ENCODE measurements around the gene ARVCF. TPM values are rescaled to one million over a fixed set of nuclear protein-coding genes. Genes with fewer than 3 reads are reported as not detected.

Gene ARVCF
- total and polyA plus RNA-seq, 9 of the 15 experiments (the other 6 are each of a cell fraction or from before 2014, with no cell fraction given) = 0.03 to 97.4 (median 15.6) TPM

DNA sequence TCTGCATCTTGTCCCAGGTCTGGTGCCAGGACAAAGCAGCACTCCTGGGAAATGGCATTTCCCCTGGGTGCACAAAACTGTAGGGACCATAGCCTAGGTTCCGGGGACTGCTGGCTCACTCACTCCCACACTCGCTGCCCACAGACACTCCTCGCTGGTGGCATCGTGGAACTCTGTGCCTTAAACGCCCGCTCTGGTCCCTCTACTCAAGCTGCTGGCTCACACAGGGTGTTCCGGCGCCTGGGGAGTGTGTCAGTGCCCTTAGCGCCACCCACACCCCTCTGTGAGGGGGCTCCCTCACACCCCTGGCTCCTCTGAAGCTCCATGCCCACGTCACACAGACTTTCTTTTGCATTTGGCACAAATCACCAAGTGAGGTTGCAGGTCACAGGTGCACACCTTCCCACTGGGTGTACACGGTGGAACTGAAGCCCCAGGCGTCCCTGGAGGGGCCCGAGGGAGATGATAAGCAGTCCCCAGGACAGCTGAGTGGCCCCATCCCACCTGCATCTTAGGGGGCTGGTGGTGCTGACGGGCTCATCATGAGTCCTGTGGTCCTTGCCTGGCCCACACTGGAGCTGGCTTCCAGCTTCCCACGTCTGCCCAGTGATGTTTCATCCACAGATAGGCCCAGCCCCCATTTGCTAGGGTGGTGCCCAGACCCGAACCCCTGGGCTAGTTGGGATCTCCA lies 40.2 kb upstream of the ARVCF start:
- Histone ChIP-seq H3K4me3 (no peak overlapping the region), H3K79me2 (ENCODE audit: control insufficient read depth, insufficient read depth, low read length) (peaks cover 16% of the 10 kb centered on the region; the same call in 2 of the 3 replicates), H3K9me3 (replicated peaks; ENCODE audit: control insufficient read depth, insufficient read depth, low read depth, low read length) (no peaks in the 10 kb centered on the region), H3K36me3 (ENCODE audit: control insufficient read depth, insufficient read depth, low read length) (peaks cover 80% of the 10 kb centered on the region), H3K9me1 (ENCODE audit: control insufficient read depth, insufficient read depth, low read length) (peaks cover 27% of the 10 kb centered on the region), H3K4me1 (replicated peaks in 1 of 2; ENCODE audit: control insufficient read depth in 2 of 2, insufficient read depth in 2 of 2, low read length in 2 of 2) (peaks cover 28 to 89% of the 10 kb centered on the region in 2 experiments), H3K9ac (ENCODE audit: insufficient read depth in 1 of 2, low read depth in 2 of 2, low read length in 2 of 2) (peak overlapping the region in 1 of 2 experiments; percentile 46; a peak in 2 of 4 replicates), H4K20me1 (replicated peaks; ENCODE audit: control insufficient read depth, insufficient read depth, low read length) (peaks cover 12% of the 10 kb centered on the region; the same call in 1 of the 2 replicates), H2AFZ (ENCODE audit: low read depth, low read length) (no peak overlapping the region), H3K27me3 (ENCODE audit: control insufficient read depth in 2 of 2, insufficient read depth in 2 of 2, low read length in 2 of 2) (no peaks in the 10 kb centered on the region), H3K27ac (ENCODE audit: extremely low read depth, low read depth, low read length) (no peak overlapping the region), H3K4me2 (ENCODE audit: insufficient read depth, low read length) (no peak overlapping the region)
- intact Hi-C loops (cut with micrococcal nuclease) (no loop called here), in situ Hi-C loops (cut with MboI) (no loop called here)
- DNase-seq (ENCODE audit: extremely low read depth in 1 of 4, low spot score in 3 of 4) = no peak
- POLR2A ChIA-PET = interaction anchor here (0.6 to 1.3 kb wide), 11 partner anchors 9 to 59 kb away, joined by 3 to 6 read pairs (median 3); no protein-coding TSS in a partner anchor
- CTCF ChIA-PET (ENCODE audit: low intra/inter-chr PET ratio) = no interaction called here
- ATAC-seq = no peak
- BruUV-seq (replicated peaks) = no TSS peak
- WGBS (ENCODE audit: insufficient coverage, low coverage, missing lambda C conversion rate) = 79% methylated on average over 16 of the region's 16 CpGs
- TF ChIP-seq, protein P1, sequence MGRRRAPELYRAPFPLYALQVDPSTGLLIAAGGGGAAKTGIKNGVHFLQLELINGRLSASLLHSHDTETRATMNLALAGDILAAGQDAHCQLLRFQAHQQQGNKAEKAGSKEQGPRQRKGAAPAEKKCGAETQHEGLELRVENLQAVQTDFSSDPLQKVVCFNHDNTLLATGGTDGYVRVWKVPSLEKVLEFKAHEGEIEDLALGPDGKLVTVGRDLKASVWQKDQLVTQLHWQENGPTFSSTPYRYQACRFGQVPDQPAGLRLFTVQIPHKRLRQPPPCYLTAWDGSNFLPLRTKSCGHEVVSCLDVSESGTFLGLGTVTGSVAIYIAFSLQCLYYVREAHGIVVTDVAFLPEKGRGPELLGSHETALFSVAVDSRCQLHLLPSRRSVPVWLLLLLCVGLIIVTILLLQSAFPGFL (CRISPR knock-in tag; IDR thresholded peaks at IDR 0.05) = no peak
- TF ChIP-seq HMG20B (CRISPR knock-in tag; IDR thresholded peaks at IDR 0.05) (no peak), SRSF3 (IDR thresholded peaks at IDR 0.05; ENCODE audit: insufficient read depth, low read length) (0 out of 2 replicates have a peak, but pooled peaks have one; percentile 46), KLF1 (tag; IDR thresholded peaks at IDR 0.05) (no peak), PHF8 (IDR thresholded peaks at IDR 0.05; ENCODE audit: borderline replicate concordance, low read length) (peak; percentile 13; the same call in 1 of the 2 replicates), RBFOX2 (IDR thresholded peaks at IDR 0.05; ENCODE audit: low read depth, low read length) (peak; percentile 35; the same call in 1 of the 2 replicates), C11orf30 (IDR thresholded peaks at IDR 0.05; ENCODE audit: low read depth) (no peak), HNRNPL (IDR thresholded peaks at IDR 0.05; ENCODE audit: low read depth, low read length) (no peak), SLC30A9 (CRISPR knock-in tag; IDR thresholded peaks at IDR 0.05) (no peak), KDM5B (IDR thresholded peaks at IDR 0.05; ENCODE audit: insufficient replicate concordance, low read depth, low read length) (peak; percentile 8), ZKSCAN3 (CRISPR knock-in tag; IDR thresholded peaks at IDR 0.05) (no peak), CHD1 (IDR thresholded peaks at IDR 0.05; ENCODE audit: low read length) (no peak), SOX6 (IDR thresholded peaks at IDR 0.05) (no peak), TBP (optimal IDR thresholded peaks at IDR 0.05; ENCODE audit: low read depth, low read length) (no peak), ZNF23 (CRISPR knock-in tag; IDR thresholded peaks at IDR 0.05) (no peak), BMI1 (IDR thresholded peaks at IDR 0.05; ENCODE audit: low read length) (no peak), POLR2G (IDR thresholded peaks at IDR 0.05; ENCODE audit: low read depth, low read length) (peak; percentile 34; the same call in 1 of the 2 replicates), IRF2 (CRISPR knock-in tag; IDR thresholded peaks at IDR 0.05) (no peak), HNRNPH1 (optimal IDR thresholded peaks at IDR 0.05; ENCODE audit: low read depth, low read length) (no peak)
- no peak for FAIRE-seq

All from K562 (cell line).